RWPE2 (cell line): Measurements from ENCODE around the gene SLC4A7.
"Not testable (repeated sequence)": the region's sequence is repeated elsewhere in the genome, so short reads cannot be mapped to it uniquely, and the experiment has no call there.

Source experiments
- ATAC-seq: fragments of 200-7000 bp; cut with Tn5 transposase; 3 replicates; pipeline ENCODE4 v1.9.1; 2021; ENCODE audit warnings: low read depth
- DNase-seq: peaks from one replicate; pipeline ENCODE4 v3.0.0-alpha.2; 2020; ENCODE audit warnings: low spot score
- H3K27ac ChIP-seq: fragments of 450-650 bp; 2 replicates; pipeline ENCODE4 v1.5.1; 2017; ENCODE audit warnings: mild to moderate bottlenecking; ENCODE audit not compliant: poor library complexity, severe bottlenecking
- H3K27me3 ChIP-seq: fragments of 250-450 bp; sonication (Bioruptor Pico); 2 replicates; pipeline ENCODE4 v1.5.1; 2021; ENCODE audit warnings: mild to moderate bottlenecking, moderate library complexity; ENCODE audit not compliant: insufficient read depth, poor library complexity, severe bottlenecking
- H3K36me3 ChIP-seq: fragments of 250-450 bp; sonication (Bioruptor Pico); 2 replicates; pipeline ENCODE4 v1.5.1; 2020; ENCODE audit warnings: low read depth, mild to moderate bottlenecking, moderate library complexity
- H3K4me1 ChIP-seq: fragments of 250-450 bp; sonication (Bioruptor Pico); 2 replicates; pipeline ENCODE4 v1.5.1; 2021; ENCODE audit warnings: mild to moderate bottlenecking, moderate library complexity; ENCODE audit not compliant: insufficient read depth, poor library complexity, severe bottlenecking
- H3K4me3 ChIP-seq: fragments of 250-450 bp; sonication (Bioruptor Pico); 2 replicates; pipeline ENCODE4 v1.5.1; 2021; ENCODE audit warnings: mild to moderate bottlenecking, moderate library complexity; ENCODE audit not compliant: severe bottlenecking
- H3K9me3 ChIP-seq: fragments of 250-450 bp; sonication (Bioruptor Pico); 2 replicates; pipeline ENCODE4 v1.5.1; 2021; ENCODE audit warnings: mild to moderate bottlenecking, moderate library complexity; ENCODE audit not compliant: severe bottlenecking
- CTCF ChIP-seq: fragments of 450-650 bp; IDR thresholded peaks from one replicate; pipeline ENCODE4 v1.5.1; 2017; ENCODE audit warnings: mild to moderate bottlenecking, moderate library complexity; ENCODE audit not compliant: poor library complexity, severe bottlenecking

Gene SLC4A7

GRCh38 chr3:27449530-27450150 lies 34.5 kb downstream of the SLC4A7 start:
- H3K27ac ChIP-seq: no peak overlapping the region
- no peak for ATAC-seq

GRCh38 chr3:27442995-27443394 lies 41.2 kb downstream of the SLC4A7 start:
- DNase-seq, ATAC-seq, H3K4me3 ChIP-seq, H3K9me3 ChIP-seq, H3K27me3 ChIP-seq, H3K4me1 ChIP-seq, H3K27ac ChIP-seq: not testable (repeated sequence)
- H3K36me3 ChIP-seq: peaks cover 73% of the 10 kb centered on the region

More at GRCh38 chr3:27449530-27450150, 34.5 kb downstream of the SLC4A7 start:
- Histone ChIP-seq H3K4me3 (no peak overlapping the region), H3K36me3 (peaks cover 47% of the 10 kb centered on the region), H3K9me3 (no peaks in the 10 kb centered on the region), H3K4me1 (peaks cover 7% of the 10 kb centered on the region), H3K27me3 (no peaks in the 10 kb centered on the region)
- no peak for TF ChIP-seq CTCF
- DNase-seq: no peak

- DNase-seq, H3K27me3 ChIP-seq, H3K27ac ChIP-seq, H3K4me1 ChIP-seq, H3K9me3 ChIP-seq, ATAC-seq, H3K4me3 ChIP-seq: not testable (repeated sequence)
- H3K36me3 ChIP-seq: peaks cover 77% of the 10 kb centered on the region
Observed at GRCh38 chr3:27438352-27438751, 45.8 kb downstream of the SLC4A7 start.

DNA sequence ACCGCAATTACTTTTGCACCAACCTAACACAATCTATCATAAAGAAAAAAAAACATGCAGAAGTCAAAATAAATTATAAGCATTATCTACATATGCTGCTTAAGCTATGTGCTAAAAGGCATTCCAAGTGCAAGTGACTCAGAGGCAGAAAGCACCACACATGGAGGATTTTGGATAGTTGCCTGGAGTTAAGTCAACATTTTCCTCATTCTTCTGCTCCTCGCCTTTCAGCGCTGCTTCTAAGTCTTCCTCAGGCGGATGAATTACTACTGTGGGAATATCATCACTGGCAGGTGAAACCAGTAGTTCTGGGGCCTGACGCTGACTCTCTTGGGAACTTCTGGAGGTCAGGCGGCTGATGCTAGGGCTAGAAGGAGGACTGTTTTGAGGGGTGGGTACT lies 53.1 kb downstream of the SLC4A7 start:
- Histone ChIP-seq H3K4me3 (no peak overlapping the region), H3K36me3 (peaks cover 79% of the 10 kb centered on the region), H3K27ac (peak overlapping the region; percentile 10), H3K9me3 (no peaks in the 10 kb centered on the region), H3K27me3 (no peaks in the 10 kb centered on the region), H3K4me1 (no peaks in the 10 kb centered on the region)
- DNase-seq (no peak), ATAC-seq (peak; percentile 96)
- no peak for TF ChIP-seq CTCF

- no peak overlapping the region for H3K27ac ChIP-seq
- H3K4me1 ChIP-seq: no peaks in the 10 kb centered on the region
- no peak overlapping the region for H3K4me3 ChIP-seq
- H3K9me3 ChIP-seq: no peaks in the 10 kb centered on the region
- no peak for DNase-seq
- no peaks in the 10 kb centered on the region for H3K27me3 ChIP-seq
- ATAC-seq: no peak
- no peak for TF ChIP-seq CTCF
- peaks cover 73% of the 10 kb centered on the region for H3K36me3 ChIP-seq
Observed at GRCh38 chr3:27429909-27430308, 54.3 kb downstream of the SLC4A7 start.

- H3K27me3 ChIP-seq: no peaks in the 10 kb centered on the region
- no peak for DNase-seq
- no peaks in the 10 kb centered on the region for H3K9me3 ChIP-seq
- H3K36me3 ChIP-seq: peaks cover 72% of the 10 kb centered on the region
- no peak for ATAC-seq
- H3K4me1 ChIP-seq: peaks cover 13% of the 10 kb centered on the region
- TF ChIP-seq CTCF: no peak
- no peak overlapping the region for H3K4me3 ChIP-seq
- no peak overlapping the region for H3K27ac ChIP-seq
Observed at GRCh38 chr3:27428446-27428845, 55.7 kb downstream of the SLC4A7 start.
